Right lobe of liver (tissue), 6 donors: ENCODE results near the gene STPG1. TPM values are rescaled to one million over a fixed set of nuclear protein-coding genes. Genes with fewer than 3 reads are reported as not detected.

Source experiments
- ATAC-seq, 4 donors: fragments of 200-7000 bp; cut with Tn5 transposase; one replicate each; pipeline ENCODE4 v1.9.1; 2020; ENCODE audit warnings: mild to moderate bottlenecking in 4 of 4, moderate library complexity in 4 of 4
- DNase-seq, 3 donors: peaks; one replicate each; pipeline ENCODE4 v3.0.0-alpha.2; 2020
- H3K27ac ChIP-seq, 3 donors: fragments of 200-600 bp; one replicate each; pipeline ENCODE4 v1.8.0; 2022
- H3K27me3 ChIP-seq, 2 donors: fragments of 200-600 bp; one replicate each; pipeline ENCODE4 v1.8.0; 2022
- H3K36me3 ChIP-seq, 4 donors: fragments of 200-600 bp; sonication (generic) in 1 of 4; one replicate each; pipeline versions ENCODE4 v1.5.1 to v1.8.0; 2017 to 2022; ENCODE audit warnings: control low read depth in 1 of 4
- H3K4me1 ChIP-seq, 4 donors: fragments of 200-600 bp; sonication (generic) in 1 of 4; one replicate each; pipeline versions ENCODE4 v1.5.1 to v1.8.0; 2017 to 2022; ENCODE audit warnings: control low read depth in 1 of 4
- H3K4me3 ChIP-seq, 3 donors: fragments of 200-600 bp; one replicate each; pipeline ENCODE4 v1.8.0; 2022
- H3K9me3 ChIP-seq, 4 donors: fragments of 200-600 bp; sonication (generic) in 1 of 4; one replicate each; pipeline versions ENCODE4 v1.5.1 to v1.8.0; 2017 to 2022; ENCODE audit warnings: control low read depth in 1 of 4
- POLR2A ChIP-seq: fragments of 450-650 bp; IDR thresholded peaks from one replicate; pipeline ENCODE4 v1.6.1; 2017; ENCODE audit warnings: antibody characterized with exemption, mild to moderate bottlenecking
- WGBS: methylation state at CpG from one replicate; pipeline ENCODE4 v1.1.6; 2018; ENCODE audit warnings: low coverage, low lambda C conversion rate; ENCODE audit not compliant: insufficient coverage; ENCODE audit errors: missing lambda C conversion rate; 5-methylcytosine and 5-hydroxymethylcytosine counted together
- intact Hi-C, 2 donors: fragments of 100-400 bp; cut with DNase I; formaldehyde crosslinking; loops; one replicate each; pipeline versions ENCODE4 v1.11.2 to v1.14.1; 2022
- total RNA-seq, 6 experiments: library from RNA; depleted of rRNA in 2 of 6; stranded (reverse); fragments of >200 nt in 2 of 6; fragmentation: NEBNext Ultra II Directional in 3 of 6; extraction: Animal tissue kit (Norgen Biotek cat#: 25700) in 3 of 6; gene quantifications; one replicate each; pipeline versions ENCODE4 v1.1.0 to v1.2.4, GENCODE V29; 2016 to 2023
- TF ChIP-seq, protein P1 (sequence below), 4 donors: fragments of 200-600 bp in 3 of 4; fragments of 450-650 bp in 1 of 4; IDR thresholded peaks; one replicate each; pipeline versions ENCODE4 v1.5.1 to v1.8.0; 2016 to 2022; ENCODE audit warnings: antibody characterized with exemption in 4 of 4, mild to moderate bottlenecking in 2 of 4
- donor health status: DM: no; HTN: yes; CAD: no.
- donor health status: DM: no; HTN: no; CAD: no.
- donor health status: DM: no; HTN: no; CAD: no.
- donor health status: DM: no; HTN: yes; CAD: no.
- donor health status: DM: no; HTN: yes; CAD: no.

Gene STPG1
- total RNA-seq, 6 experiments from 2014 or later = 1.0 to 3.6 (median 1.7) TPM

GRCh38 chr1:24315391-24315790, 98.2 kb downstream of the STPG1 start:
- no peak overlapping the region for H3K4me3 ChIP-seq
- no peak for ATAC-seq
- no peaks in the 10 kb centered on the region for H3K9me3 ChIP-seq
- H3K4me1 ChIP-seq = peaks cover 0 to 7% (median 0%) of the 10 kb centered on the region in 4 donors
- DNase-seq = no peak
- intact Hi-C loops = no loop called here
- no peak overlapping the region for H3K27ac ChIP-seq
- TF ChIP-seq, protein P1, sequence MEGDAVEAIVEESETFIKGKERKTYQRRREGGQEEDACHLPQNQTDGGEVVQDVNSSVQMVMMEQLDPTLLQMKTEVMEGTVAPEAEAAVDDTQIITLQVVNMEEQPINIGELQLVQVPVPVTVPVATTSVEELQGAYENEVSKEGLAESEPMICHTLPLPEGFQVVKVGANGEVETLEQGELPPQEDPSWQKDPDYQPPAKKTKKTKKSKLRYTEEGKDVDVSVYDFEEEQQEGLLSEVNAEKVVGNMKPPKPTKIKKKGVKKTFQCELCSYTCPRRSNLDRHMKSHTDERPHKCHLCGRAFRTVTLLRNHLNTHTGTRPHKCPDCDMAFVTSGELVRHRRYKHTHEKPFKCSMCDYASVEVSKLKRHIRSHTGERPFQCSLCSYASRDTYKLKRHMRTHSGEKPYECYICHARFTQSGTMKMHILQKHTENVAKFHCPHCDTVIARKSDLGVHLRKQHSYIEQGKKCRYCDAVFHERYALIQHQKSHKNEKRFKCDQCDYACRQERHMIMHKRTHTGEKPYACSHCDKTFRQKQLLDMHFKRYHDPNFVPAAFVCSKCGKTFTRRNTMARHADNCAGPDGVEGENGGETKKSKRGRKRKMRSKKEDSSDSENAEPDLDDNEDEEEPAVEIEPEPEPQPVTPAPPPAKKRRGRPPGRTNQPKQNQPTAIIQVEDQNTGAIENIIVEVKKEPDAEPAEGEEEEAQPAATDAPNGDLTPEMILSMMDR (IDR thresholded peaks at IDR 0.05) = no peak
- no peak for TF ChIP-seq POLR2A
- H3K36me3 ChIP-seq = no peaks in the 10 kb centered on the region
- no peaks in the 10 kb centered on the region for H3K27me3 ChIP-seq
- 89% methylated on average over 6 of the region's 6 CpGs for WGBS

DNA sequence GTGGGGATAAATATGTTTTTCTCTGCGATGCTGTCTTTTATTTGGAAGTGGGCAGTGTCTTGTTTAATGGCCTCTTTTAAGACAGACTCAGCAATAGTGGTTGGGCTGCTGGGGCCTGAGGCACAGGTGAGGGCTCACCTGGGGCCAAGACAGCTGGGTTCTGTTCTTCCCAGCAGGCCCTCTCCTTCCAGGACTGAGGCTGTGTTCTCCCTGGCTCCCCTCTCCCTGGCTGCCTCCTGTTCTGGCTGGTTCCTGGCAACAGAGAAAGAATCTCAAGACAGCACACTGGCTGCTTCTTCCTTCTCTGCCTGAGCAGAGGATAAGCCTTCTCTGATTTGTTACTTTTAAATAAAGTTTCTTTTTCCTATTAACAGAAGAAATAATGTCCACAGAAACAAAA, 101.8 kb downstream of the STPG1 start:
- Histone ChIP-seq H3K9me3 (no peaks in the 10 kb centered on the region), H3K27ac (no peak overlapping the region), H3K36me3 (no peaks in the 10 kb centered on the region), H3K4me1 (no peaks in the 10 kb centered on the region), H3K4me3 (no peak overlapping the region), H3K27me3 (no peaks in the 10 kb centered on the region)
- 75% methylated on average over 1 of the region's 1 CpG for WGBS
- TF ChIP-seq, protein P1 (IDR thresholded peaks at IDR 0.05) = no peak
- TF ChIP-seq POLR2A = no peak
- ATAC-seq (no peak), DNase-seq (no peak)
- intact Hi-C loops = no loop called here

DNA sequence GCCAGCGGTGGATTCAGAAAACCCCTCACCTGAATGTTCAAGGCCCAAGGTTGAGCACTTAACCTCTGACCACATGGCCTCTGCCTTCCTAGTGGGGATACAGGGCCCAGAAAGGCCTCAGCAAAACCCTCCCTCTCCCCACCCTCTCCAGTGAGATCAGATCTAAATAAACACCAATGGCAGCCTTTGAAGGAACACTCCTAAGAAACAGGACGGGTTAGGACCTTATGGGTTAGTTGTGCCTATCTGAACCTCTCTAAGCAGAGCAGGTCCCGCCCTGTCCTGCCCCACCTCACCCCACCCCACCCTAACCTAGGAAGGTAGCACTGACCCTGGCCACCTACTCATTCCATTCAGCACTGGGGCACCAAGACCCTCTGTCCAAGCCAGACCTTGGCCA, 102.3 kb downstream of the STPG1 start:
- intact Hi-C loops = no loop called here
- no CpG with 5 or more reads among the region's 3 CpGs for WGBS
- no peak overlapping the region for H3K4me3 ChIP-seq
- no peaks in the 10 kb centered on the region for H3K27me3 ChIP-seq
- H3K9me3 ChIP-seq = no peaks in the 10 kb centered on the region
- H3K36me3 ChIP-seq = no peaks in the 10 kb centered on the region
- ATAC-seq (no peak), DNase-seq (no peak)
- TF ChIP-seq, protein P1 (IDR thresholded peaks at IDR 0.05) = no peak
- TF ChIP-seq POLR2A = no peak
- H3K27ac ChIP-seq = no peak overlapping the region
- H3K4me1 ChIP-seq = no peaks in the 10 kb centered on the region

DNA sequence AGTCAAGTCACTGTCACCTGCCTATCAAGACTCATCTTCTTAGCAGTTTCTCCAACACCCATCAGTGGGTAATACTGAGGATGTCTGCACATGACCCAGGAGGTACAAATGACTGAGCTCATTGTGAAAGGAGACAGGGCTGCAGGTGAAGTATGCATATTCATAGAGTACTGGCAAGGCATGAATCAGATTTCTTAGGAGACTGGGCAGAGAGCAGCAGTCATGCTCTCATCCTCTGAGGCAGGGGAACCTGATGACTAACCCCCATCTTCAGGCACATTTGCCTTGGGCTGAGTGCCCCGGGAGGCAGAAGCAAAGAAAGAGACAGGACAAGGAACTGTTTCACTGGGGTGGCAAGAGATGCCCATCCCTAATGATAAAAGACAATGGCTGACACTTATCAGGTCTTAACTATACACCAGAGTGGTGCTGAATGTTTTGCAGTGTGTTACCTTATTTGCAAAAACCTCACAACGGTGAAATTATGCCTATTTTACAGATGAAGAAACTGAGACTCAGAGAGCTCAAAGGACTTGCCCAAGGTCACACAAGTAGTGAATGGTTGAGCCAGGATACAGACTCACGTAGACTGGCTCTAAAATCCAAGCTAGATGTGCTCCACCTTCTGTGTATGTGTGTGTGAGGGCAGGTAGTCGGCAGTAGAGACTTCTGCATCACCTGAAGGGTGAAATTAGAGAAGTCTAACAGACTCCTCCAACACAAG, 103.7 kb downstream of the STPG1 start:
- H3K4me1 ChIP-seq = no peaks in the 10 kb centered on the region
- TF ChIP-seq, protein P1 (IDR thresholded peaks at IDR 0.05) = no peak
- no peak for TF ChIP-seq POLR2A
- WGBS = 90% methylated on average over 3 of the region's 4 CpGs
- H3K36me3 ChIP-seq = no peaks in the 10 kb centered on the region
- H3K27me3 ChIP-seq = no peaks in the 10 kb centered on the region
- ATAC-seq (no peak), DNase-seq (no peak)
- no peak overlapping the region for H3K27ac ChIP-seq
- H3K4me3 ChIP-seq = no peak overlapping the region
- H3K9me3 ChIP-seq = no peaks in the 10 kb centered on the region
- intact Hi-C loops = no loop called here
